ENCODE measurements around the gene RNPEP.

GRCh38 chr1:202005958-202006357, 23.5 kb downstream of the RNPEP start:
- TF ChIP-seq POLR2AphosphoS5 (IDR thresholded peaks at IDR 0.05) (no peak), CTCF (IDR thresholded peaks at IDR 0.05) (peak in 4 of 6 experiments; percentile 15 to 36 (median 26))

Data from upper lobe of left lung (tissue), 4 donors.